Measurements from ENCODE around the gene ITGA7. TPM values are rescaled to one million over a fixed set of nuclear protein-coding genes. Genes with fewer than 3 reads are reported as not detected.

ITGA7 gene
- total RNA-seq, 1 donor from 2014 or later: 2.0 TPM

DNA sequence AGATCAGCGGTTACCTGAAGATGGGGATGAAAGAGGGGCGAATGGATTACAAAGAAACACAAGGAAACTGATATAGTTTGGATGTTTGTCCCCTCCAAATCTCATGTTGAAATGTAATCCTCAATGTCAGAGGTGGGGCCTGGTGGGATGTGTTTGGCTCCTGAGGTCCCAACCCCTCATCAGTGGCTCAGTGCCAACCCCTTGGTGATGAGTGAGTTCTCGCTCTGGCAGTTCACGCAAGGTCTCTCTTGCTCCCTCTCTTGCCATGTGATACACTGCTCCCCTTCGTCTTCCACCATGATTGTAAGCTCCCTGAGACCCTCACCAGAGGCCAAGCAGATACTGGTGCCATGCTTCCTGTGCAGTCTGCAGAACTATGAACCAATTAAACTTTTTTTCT is 28.0 kb downstream of the ITGA7 start:
- H3K27me3 ChIP-seq (ENCODE audit: control insufficient read depth, insufficient read depth, low read length): no peaks in the 10 kb centered on the region
- DNase-seq (ENCODE audit: low read depth): no peak

DNA sequence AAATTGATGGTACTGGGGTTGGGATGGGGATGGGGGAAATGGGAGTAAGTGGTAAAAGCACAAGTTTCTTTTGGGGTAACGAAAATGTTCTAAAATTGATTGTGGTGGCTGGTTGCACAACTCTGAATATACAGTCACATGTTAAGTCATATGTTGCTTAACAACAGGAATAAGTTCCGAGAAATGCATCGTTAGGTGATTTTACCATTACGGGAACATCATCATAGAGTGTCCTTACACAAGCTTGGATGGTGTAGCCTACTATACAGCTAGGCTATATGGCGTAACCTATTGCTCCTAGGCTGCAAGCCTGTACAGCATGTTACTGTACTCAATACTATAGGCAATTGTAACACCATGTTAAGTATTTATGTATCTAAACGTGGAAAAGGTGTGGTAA is 31.0 kb downstream of the ITGA7 start:
- no peak for DNase-seq (ENCODE audit: low read depth)
- TF ChIP-seq, protein P1, sequence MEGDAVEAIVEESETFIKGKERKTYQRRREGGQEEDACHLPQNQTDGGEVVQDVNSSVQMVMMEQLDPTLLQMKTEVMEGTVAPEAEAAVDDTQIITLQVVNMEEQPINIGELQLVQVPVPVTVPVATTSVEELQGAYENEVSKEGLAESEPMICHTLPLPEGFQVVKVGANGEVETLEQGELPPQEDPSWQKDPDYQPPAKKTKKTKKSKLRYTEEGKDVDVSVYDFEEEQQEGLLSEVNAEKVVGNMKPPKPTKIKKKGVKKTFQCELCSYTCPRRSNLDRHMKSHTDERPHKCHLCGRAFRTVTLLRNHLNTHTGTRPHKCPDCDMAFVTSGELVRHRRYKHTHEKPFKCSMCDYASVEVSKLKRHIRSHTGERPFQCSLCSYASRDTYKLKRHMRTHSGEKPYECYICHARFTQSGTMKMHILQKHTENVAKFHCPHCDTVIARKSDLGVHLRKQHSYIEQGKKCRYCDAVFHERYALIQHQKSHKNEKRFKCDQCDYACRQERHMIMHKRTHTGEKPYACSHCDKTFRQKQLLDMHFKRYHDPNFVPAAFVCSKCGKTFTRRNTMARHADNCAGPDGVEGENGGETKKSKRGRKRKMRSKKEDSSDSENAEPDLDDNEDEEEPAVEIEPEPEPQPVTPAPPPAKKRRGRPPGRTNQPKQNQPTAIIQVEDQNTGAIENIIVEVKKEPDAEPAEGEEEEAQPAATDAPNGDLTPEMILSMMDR (IDR thresholded peaks at IDR 0.05; ENCODE audit: insufficient read depth, low read length, poor library complexity, severe bottlenecking): no peak
- Histone ChIP-seq H3K36me3 (ENCODE audit: control insufficient read depth, insufficient read depth, low read length) (no peaks in the 10 kb centered on the region), H3K4me3 (ENCODE audit: low read depth, low read length) (no peak overlapping the region), H3K27me3 (ENCODE audit: control insufficient read depth, insufficient read depth, low read length) (no peaks in the 10 kb centered on the region)

More for the DNA sequence above, 28.0 kb downstream of the ITGA7 start:
- H3K4me3 ChIP-seq (ENCODE audit: low read depth, low read length): no peak overlapping the region
- no peaks in the 10 kb centered on the region for H3K36me3 ChIP-seq (ENCODE audit: control insufficient read depth, insufficient read depth, low read length)
- TF ChIP-seq, protein P1 (IDR thresholded peaks at IDR 0.05; ENCODE audit: insufficient read depth, low read length, poor library complexity, severe bottlenecking): no peak

DNA sequence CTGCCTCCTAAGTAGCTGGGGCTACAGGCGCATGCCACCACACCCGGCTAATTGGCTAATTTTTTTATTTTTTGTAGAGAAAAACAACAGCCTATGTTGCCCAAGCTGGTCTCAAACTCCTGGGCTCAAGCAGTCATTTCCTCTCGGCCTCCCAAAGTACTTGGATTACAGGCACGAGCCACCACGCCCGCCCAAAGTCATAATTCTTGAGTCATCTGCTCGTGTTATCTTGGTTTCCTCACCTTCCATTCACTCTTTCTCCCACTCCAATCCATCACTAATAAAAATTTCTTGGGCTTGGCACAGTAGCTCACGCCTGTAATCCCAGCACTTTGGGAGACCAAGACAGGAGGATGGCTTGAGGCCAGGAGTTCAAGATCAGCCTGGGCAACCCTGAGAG is 32.0 kb downstream of the ITGA7 start:
- Histone ChIP-seq H3K4me3 (ENCODE audit: low read depth, low read length) (no peak overlapping the region), H3K36me3 (ENCODE audit: control insufficient read depth, insufficient read depth, low read length) (no peaks in the 10 kb centered on the region), H3K27me3 (ENCODE audit: control insufficient read depth, insufficient read depth, low read length) (no peaks in the 10 kb centered on the region)
- DNase-seq (ENCODE audit: low read depth): no peak
- TF ChIP-seq, protein P1 (IDR thresholded peaks at IDR 0.05; ENCODE audit: insufficient read depth, low read length, poor library complexity, severe bottlenecking): no peak

DNA sequence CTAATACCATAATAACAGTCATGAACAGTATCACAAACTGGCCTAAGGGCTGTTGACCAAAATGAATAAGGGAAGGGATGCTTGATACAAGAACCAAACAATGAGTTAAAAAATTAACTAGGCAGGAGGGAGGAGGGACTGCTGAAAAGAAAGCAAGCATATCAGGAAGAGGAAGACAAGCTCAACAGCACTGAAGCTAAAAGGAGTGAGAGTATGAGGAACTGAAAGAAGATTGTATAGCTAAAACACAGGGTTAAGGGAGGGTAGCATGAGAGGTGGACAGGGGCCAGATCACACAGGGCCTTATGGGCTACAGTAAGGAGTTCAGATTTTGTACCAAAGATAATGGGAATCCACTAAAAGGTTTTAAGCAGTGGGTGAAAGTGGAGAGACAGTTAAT is 34.1 kb downstream of the ITGA7 start:
- no peak overlapping the region for H3K4me3 ChIP-seq (ENCODE audit: low read depth, low read length)
- no peaks in the 10 kb centered on the region for H3K27me3 ChIP-seq (ENCODE audit: control insufficient read depth, insufficient read depth, low read length)
- H3K36me3 ChIP-seq (ENCODE audit: control insufficient read depth, insufficient read depth, low read length): no peaks in the 10 kb centered on the region
- TF ChIP-seq, protein P1 (IDR thresholded peaks at IDR 0.05; ENCODE audit: insufficient read depth, low read length, poor library complexity, severe bottlenecking): no peak
- DNase-seq (ENCODE audit: low read depth): no peak

DNA sequence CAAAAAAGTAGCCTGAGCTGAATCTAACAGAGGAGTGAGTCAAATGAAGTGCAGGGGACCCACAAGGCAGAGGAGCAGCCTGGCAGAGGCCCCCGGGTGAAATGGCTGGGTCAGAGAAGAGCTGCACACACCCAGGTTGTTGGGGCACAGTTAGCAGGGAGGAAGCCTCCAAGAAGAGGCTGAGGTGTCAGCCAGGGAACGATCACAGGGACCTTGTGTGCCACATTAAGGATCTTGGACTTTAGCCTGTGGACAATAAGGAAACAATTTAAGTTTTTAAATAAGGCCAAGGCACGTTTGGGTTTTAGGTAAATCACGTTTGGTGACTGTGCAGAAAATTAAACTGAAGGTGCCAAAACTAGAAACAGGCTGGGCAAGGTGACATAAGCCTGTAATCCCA is 36.0 kb downstream of the ITGA7 start:
- TF ChIP-seq, protein P1 (IDR thresholded peaks at IDR 0.05; ENCODE audit: insufficient read depth, low read length, poor library complexity, severe bottlenecking): no peak
- no peak overlapping the region for H3K4me3 ChIP-seq (ENCODE audit: low read depth, low read length)
- DNase-seq (ENCODE audit: low read depth): no peak
- no peaks in the 10 kb centered on the region for H3K36me3 ChIP-seq (ENCODE audit: control insufficient read depth, insufficient read depth, low read length)
- H3K27me3 ChIP-seq (ENCODE audit: control insufficient read depth, insufficient read depth, low read length): no peaks in the 10 kb centered on the region

DNA sequence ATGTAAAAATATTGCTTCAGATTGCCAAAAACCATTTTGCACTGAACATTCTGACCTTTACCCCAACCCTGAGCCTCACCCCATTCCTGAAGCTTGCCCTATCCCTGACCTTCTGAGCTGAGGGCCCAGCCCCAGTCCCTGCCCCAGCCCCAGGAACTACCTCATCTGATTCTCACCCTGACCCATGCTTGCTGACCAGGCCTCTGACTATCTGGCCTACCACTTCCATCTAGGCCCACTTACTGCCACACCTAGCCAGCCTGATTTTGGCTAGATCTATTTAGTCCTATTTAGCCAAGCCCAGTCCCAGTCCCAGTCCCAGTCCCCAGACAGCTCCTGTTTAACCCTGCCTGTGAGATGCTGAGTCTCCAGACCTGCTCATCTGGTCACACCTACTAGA is 37.4 kb downstream of the ITGA7 start:
- DNase-seq (ENCODE audit: low read depth): no peak
- TF ChIP-seq, protein P1 (IDR thresholded peaks at IDR 0.05; ENCODE audit: insufficient read depth, low read length, poor library complexity, severe bottlenecking): no peak
- no peaks in the 10 kb centered on the region for H3K36me3 ChIP-seq (ENCODE audit: control insufficient read depth, insufficient read depth, low read length)
- no peaks in the 10 kb centered on the region for H3K27me3 ChIP-seq (ENCODE audit: control insufficient read depth, insufficient read depth, low read length)
- no peak overlapping the region for H3K4me3 ChIP-seq (ENCODE audit: low read depth, low read length)
